ENCODE measurements around the gene BMAL1.

The BMAL1 gene

GRCh38 chr11:13333456-13333957 lies 55.9 kb downstream of the BMAL1 start:
- Histone ChIP-seq H3F3A (ENCODE audit: insufficient read depth, low read length) (no peaks in the 10 kb centered on the region), H3K9me3 (ENCODE audit: low read length) (no peaks in the 10 kb centered on the region), H3K36me3 (ENCODE audit: insufficient read depth, low read length) (no peaks in the 10 kb centered on the region), H4K20me1 (ENCODE audit: insufficient read depth, low read length) (no peaks in the 10 kb centered on the region), H3K9ac (ENCODE audit: low read length) (no peak overlapping the region), H3K4me2 (ENCODE audit: low read length) (no peak overlapping the region), H3K4me3 (ENCODE audit: low read depth, low read length, poor library complexity, severe bottlenecking) (no peak overlapping the region), H3K4me1 (ENCODE audit: insufficient read depth, low read length, severe bottlenecking) (peaks cover 12% of the 10 kb centered on the region), H3K27me3 (ENCODE audit: insufficient read depth, low read length) (no peaks in the 10 kb centered on the region), H3K27ac (ENCODE audit: low read depth, low read length, poor library complexity, severe bottlenecking) (no peak overlapping the region), H2AFZ (ENCODE audit: low read length) (no peak overlapping the region), H3K79me2 (ENCODE audit: insufficient read depth, low read length) (no peaks in the 10 kb centered on the region), H3K9me2 (ENCODE audit: low read depth, low read length) (no peaks in the 10 kb centered on the region)
- no peak for TF ChIP-seq EZH2 (IDR thresholded peaks at IDR 0.05; ENCODE audit: borderline replicate concordance, low read length)
- TF ChIP-seq CTCF (IDR thresholded peaks at IDR 0.05; ENCODE audit: low read length) = no peak

GRCh38 chr11:13334034-13334786 lies 56.6 kb downstream of the BMAL1 start:
- no peak overlapping the region for H3K9ac ChIP-seq (ENCODE audit: low read length)
- H3K79me2 ChIP-seq (ENCODE audit: insufficient read depth, low read length) = no peaks in the 10 kb centered on the region
- H3K27ac ChIP-seq (ENCODE audit: low read depth, low read length, poor library complexity, severe bottlenecking) = no peak overlapping the region
- no peak overlapping the region for H3K4me2 ChIP-seq (ENCODE audit: low read length)
- no peaks in the 10 kb centered on the region for H3K27me3 ChIP-seq (ENCODE audit: insufficient read depth, low read length)
- H3K9me3 ChIP-seq (ENCODE audit: low read length) = no peaks in the 10 kb centered on the region
- H3F3A ChIP-seq (ENCODE audit: insufficient read depth, low read length) = no peaks in the 10 kb centered on the region
- TF ChIP-seq EZH2 (IDR thresholded peaks at IDR 0.05; ENCODE audit: borderline replicate concordance, low read length) (no peak), CTCF (IDR thresholded peaks at IDR 0.05; ENCODE audit: low read length) (no peak)
- peaks cover 12% of the 10 kb centered on the region for H3K4me1 ChIP-seq (ENCODE audit: insufficient read depth, low read length, severe bottlenecking)
- no peaks in the 10 kb centered on the region for H3K36me3 ChIP-seq (ENCODE audit: insufficient read depth, low read length)
- no peaks in the 10 kb centered on the region for H3K9me2 ChIP-seq (ENCODE audit: low read depth, low read length)
- no peak overlapping the region for H2AFZ ChIP-seq (ENCODE audit: low read length)
- no peaks in the 10 kb centered on the region for H4K20me1 ChIP-seq (ENCODE audit: insufficient read depth, low read length)
- H3K4me3 ChIP-seq (ENCODE audit: low read depth, low read length, poor library complexity, severe bottlenecking) = no peak overlapping the region

- Histone ChIP-seq H3F3A (ENCODE audit: insufficient read depth, low read length) (no peaks in the 10 kb centered on the region), H3K4me3 (ENCODE audit: low read depth, low read length, poor library complexity, severe bottlenecking) (no peak overlapping the region), H3K27me3 (ENCODE audit: insufficient read depth, low read length) (no peaks in the 10 kb centered on the region), H3K9me3 (ENCODE audit: low read length) (no peaks in the 10 kb centered on the region), H3K9ac (ENCODE audit: low read length) (no peak overlapping the region), H2AFZ (ENCODE audit: low read length) (no peak overlapping the region), H3K79me2 (ENCODE audit: insufficient read depth, low read length) (no peaks in the 10 kb centered on the region), H3K4me2 (ENCODE audit: low read length) (no peak overlapping the region), H3K27ac (ENCODE audit: low read depth, low read length, poor library complexity, severe bottlenecking) (no peak overlapping the region), H4K20me1 (ENCODE audit: insufficient read depth, low read length) (no peaks in the 10 kb centered on the region), H3K4me1 (ENCODE audit: insufficient read depth, low read length, severe bottlenecking) (peaks cover 12% of the 10 kb centered on the region), H3K9me2 (ENCODE audit: low read depth, low read length) (no peaks in the 10 kb centered on the region), H3K36me3 (ENCODE audit: insufficient read depth, low read length) (no peaks in the 10 kb centered on the region)
- TF ChIP-seq CTCF (IDR thresholded peaks at IDR 0.05; ENCODE audit: low read length) (peak; percentile 86), EZH2 (IDR thresholded peaks at IDR 0.05; ENCODE audit: borderline replicate concordance, low read length) (no peak)
These were observed 57.7 kb downstream of the BMAL1 start for GRCh38 chr11:13335319-13335718.

Measured in OCI-LY1 (cell line).